Activated CD8-positive, alpha-beta memory T cell treated with anti-CD3 and anti-CD28 coated beads, Interleukin-2, amount 50 U/mL, for 48 hours (primary cell): ENCODE results near the gene PSD.

Experiments
- DNase-seq: peaks from one replicate; pipeline ENCODE4 v3.0.0-alpha.2; 2020

The PSD gene

DNA sequence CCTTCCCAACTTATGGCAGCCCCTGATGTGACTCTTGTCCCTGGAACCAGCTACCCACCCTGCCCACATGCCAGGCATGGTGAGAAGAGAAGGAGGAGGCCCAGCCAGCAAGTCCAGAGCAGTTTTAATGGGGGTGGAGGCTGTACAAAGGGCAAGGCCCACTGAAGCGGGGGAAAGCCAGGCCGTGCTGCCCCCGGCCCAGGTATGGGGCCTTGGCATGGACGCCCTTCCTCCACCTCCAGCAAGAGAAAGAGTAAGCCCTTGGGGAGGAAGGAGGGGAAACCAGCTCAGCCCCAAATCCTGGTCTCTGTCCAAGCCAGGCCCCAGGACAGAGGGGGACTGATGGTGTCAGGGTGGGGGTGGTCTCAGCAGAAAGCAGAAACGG is 16.1 kb downstream of the PSD start:
- no peak for DNase-seq

DNA sequence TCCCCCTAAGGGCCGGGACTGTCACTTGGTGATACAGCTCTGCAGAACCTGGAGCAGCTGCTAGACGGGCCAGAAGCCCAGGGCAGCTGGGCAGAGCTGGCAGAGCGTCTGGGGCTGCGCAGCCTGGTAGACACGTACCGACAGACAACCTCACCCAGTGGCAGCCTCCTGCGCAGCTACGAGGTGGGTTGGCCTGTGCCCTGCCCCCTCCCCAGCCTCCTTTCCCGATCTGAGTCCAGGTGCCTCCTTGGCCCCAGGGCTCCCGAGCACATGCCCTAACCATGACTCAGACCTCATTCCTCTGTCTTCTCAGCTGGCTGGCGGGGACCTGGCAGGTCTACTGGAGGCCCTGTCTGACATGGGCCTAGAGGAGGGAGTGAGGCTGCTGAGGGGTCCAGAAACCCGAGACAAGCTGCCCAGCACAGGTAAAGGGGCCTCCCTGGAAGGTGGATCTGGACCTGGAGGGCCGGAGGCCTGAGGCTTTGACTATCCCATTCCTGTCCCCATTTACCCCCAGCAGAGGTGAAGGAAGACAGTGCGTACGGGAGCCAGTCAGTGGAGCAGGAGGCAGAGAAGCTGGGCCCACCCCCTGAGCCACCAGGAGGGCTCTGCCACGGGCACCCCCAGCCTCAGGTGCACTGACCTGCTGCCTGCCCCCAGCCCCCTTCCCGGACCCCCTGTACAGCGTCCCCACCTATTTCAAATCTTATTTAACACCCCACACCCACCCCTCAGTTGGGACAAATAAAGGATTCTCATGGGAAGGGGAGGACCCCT is 16.7 kb downstream of the PSD start:
- DNase-seq, result no peak

DNA sequence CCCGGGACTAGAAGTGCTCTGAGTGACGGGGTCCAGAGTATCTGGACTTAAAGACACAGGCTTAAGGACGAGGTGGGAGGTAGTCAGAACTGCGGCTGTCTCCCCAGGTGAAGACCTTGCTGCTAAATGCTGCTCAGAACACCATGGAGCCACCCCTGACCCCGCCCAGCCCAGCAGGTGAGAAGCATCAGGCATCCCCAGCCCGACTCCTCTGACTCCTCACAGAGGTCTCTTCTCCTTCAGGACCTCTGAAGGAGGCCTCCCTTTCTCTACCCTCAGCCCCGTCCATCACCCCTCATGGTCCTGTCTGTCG is 17.3 kb downstream of the PSD start:
- no peak for DNase-seq

DNA sequence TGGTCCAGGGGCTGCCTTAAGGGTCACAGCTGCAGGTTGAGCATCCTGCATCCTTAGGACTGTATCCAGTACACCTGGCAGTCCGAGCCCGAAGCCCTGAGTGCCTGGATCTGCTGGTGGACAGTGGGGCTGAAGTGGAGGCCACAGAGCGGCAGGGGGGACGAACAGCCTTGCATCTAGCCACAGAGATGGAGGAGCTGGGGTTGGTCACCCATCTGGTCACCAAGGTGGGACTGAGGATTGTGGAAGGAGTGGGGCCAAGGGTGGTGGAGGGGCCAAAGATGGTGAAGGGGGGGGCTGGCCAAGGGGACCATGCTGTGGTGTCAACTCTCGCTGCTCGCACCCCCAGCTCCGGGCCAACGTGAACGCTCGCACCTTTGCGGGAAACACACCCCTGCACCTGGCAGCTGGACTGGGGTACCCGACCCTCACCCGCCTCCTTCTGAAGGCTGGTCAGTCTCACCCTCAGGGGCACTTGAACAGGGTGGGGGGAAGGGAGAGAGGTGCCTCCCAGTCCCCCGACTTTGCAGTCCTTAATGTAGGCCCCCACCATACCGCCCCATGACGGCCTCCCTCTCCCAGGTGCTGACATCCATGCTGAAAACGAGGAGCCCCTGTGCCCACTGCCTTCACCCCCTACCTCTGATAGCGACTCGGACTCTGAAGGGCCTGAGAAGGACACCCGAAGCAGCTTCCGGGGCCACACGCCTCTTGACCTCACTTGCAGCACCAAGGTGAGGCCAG is 17.8 kb downstream of the PSD start:
- no peak for DNase-seq

DNA sequence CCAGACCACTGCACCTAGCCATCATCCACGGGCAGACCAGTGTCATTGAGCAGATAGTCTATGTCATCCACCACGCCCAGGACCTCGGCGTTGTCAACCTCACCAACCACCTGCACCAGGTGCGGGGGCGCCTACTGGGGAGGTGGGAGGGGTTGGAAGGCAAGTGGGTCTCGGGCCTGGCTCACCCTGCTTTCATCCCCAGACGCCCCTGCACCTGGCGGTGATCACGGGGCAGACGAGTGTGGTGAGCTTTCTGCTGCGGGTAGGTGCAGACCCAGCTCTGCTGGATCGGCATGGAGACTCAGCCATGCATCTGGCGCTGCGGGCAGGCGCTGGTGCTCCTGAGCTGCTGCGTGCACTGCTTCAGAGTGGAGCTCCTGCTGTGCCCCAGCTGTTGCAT is 18.5 kb downstream of the PSD start:
- no peak for DNase-seq

DNA sequence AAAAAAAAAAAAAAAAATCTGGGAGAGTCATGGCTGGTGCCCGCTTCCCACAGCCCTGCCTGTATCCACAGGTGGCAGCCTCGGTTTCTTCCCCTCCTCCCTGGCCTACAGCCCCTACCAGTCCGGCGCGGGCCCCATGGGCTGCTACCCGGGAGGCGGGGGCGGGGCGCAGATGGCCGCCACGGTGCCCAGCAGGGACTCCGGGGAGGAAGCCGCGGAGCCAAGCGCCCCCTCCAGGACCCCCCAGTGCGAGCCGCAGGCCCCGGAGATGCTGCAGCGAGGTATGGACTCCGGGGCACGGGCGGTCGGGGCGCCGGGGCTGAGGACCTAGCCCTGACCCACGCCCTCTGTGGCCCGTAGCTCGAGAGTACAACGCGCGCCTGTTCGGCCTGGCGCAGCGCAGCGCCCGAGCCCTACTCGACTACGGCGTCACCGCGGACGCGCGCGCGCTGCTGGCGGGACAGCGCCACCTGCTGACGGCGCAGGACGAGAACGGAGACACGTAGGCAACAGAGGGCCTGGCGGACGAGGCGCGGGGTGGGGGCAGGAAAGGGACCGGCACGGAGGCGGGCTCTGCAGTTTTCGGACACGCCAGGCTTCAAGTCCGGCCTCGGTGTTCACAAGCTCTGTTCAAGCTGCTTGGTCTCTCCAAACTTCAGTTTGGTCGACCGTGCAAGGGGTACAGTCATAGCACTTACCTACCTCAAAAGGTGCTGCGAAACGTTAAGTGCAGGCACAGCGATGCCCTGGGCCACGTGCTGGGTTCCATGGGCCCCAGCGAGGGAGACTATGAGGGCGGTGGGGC is 19.2 kb downstream of the PSD start:
- peak; percentile 96 for DNase-seq

DNA sequence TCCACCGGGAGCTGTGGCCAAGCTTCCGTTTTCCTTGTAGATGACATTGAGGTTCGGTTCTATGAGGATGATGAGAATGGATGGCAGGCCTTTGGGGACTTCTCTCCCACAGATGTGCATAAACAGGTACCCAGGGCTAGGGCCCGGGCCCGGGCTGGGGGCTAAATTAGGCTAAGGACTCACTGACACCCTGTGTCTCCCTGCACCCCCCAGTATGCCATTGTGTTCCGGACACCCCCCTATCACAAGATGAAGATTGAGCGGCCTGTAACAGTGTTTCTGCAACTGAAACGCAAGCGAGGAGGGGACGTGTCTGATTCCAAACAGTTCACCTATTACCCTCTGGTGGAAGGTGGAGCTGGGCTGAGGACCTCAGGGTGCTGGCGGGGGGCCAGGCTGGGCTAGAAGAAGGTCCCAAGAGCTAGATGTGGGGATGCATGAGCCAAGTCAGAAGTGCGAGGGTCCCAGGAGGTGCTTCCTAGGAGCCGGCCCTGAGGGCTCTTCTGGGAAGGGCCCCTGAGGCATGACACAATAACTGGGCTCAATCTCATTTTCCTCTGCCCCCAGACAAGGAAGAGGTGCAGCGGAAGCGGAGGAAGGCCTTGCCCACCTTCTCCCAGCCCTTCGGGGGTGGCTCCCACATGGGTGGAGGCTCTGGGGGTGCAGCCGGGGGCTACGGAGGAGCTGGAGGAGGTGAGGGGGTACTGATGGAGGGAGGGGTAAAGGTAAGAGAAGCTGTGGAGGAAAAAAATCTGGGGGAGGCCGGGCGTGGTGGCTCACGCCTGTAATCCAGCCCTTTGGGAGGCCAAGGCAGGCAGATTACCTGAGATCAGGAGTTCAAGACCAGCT is 20.2 kb downstream of the PSD start:
- no peak for DNase-seq

DNA sequence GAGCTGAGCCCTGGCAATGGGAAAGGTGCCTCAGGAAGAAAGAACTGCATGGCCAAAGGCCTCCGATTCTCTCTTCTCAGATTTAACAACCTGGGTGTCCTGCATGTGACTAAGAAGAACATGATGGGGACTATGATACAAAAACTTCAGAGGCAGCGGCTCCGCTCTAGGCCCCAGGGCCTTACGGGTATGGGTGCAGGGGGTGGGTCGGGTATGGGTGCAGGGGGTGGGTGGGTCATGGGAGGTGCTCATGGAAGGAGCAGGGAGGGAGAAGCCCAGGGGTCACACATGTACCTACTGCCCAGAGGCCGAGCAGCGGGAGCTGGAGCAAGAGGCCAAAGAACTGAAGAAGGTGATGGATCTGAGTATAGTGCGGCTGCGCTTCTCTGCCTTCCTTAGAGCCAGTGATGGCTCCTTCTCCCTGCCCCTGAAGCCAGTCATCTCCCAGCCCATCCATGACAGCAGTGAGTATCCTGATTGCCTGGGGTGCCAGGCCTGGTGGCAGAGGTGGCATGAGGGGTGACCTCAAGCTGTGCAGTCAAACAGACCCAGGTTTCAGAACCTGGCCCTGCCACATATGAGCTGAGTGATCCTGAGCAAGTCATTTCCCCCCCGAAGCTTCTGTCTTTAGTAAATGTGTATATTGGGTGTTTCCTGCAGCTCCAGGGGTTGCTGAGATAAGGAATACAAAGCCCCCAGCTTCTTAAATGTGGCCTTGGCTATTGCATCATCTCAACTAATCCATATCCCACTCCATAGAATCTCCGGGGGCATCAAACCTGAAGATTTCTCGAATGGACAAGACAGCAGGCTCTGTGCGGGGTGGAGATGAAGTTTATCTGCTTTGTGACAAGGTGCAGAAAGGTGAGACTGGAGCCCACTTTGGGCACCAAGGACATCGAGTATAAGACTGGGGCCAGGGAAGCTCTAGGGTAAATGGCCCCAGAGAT is 21.1 kb downstream of the PSD start:
- no peak for DNase-seq

DNA sequence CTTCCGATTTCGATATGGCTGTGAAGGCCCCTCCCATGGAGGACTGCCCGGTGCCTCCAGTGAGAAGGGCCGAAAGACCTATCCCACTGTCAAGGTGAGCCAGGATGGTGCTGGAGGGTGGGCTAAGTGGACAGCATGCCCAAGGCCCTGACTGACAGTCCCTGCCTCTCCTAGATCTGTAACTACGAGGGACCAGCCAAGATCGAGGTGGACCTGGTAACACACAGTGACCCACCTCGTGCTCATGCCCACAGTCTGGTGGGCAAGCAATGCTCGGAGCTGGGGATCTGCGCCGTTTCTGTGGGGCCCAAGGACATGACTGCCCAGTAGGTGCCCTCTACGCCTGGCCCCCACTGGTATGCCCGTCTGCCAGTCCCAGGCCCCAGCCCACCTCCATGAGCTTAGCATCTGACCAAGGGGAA is 21.8 kb downstream of the PSD start:
- no peak for DNase-seq

DNA sequence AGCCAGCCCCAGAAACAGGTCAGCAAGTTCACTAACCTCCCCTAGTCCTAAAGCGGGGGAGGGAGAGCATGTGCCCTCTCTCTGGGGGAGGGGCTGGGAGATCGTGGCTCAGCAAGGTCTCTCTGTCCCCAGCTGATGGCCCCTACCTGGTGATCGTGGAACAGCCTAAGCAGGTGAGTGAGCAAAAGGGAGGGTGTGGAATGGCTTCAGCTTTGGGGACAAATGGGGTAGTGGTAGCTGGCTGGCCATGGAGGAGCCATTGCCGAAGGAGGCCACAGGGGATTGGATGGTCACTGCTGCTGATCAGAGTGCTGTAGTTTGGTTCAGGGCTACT is 22.3 kb downstream of the PSD start:
- no peak for DNase-seq

DNA sequence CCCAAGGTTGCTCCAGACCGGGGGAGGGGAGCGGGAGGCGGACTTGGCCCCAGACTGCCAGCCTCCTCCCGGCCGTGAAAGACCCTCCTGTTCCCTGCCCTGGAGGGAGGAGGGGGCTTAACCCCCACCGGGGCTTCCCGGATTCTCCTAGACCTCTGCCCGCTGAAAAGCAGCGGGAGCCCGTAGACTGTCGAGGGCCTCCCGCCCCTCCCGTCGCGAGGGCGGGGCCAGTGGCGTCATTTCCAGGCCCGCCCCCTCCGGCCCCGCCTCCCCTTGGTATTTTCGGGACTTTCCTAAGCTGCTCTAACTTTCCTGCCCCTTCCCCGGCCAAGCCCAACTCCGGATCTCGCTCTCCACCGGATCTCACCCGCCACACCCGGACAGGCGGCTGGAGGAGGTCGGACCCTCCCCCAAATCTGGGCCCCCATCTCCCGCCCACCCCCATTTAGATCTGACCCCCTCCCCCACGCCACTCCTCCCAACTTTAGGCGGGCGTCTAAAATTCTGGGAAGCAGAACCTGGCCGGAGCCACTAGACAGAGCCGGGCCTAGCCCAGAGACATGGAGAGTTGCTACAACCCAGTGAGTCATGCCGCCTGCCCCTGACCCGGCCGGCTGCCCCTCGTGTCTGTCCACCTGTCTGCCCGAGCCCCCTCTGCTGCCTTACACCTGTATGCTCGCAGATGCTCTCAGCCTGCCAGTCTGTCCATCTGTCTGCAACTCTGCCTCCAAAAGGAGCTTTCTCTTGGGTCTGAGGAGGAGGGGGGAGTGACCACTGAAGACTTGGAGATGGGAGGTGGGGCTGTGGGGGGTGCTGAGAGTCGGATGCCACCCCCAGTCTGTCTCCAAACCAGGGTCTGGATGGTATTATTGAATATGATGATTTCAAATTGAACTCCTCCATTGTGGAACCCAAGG is 22.9 kb downstream of the PSD start, which contains the start of gene NFKB2:
TSS of gene NFKB2 (plus strand) at position 306 of the 917 bp plus-strand sequence. CDS start at position 561, 255 bp downstream.
- DNase-seq, result peak; percentile 96

DNA sequence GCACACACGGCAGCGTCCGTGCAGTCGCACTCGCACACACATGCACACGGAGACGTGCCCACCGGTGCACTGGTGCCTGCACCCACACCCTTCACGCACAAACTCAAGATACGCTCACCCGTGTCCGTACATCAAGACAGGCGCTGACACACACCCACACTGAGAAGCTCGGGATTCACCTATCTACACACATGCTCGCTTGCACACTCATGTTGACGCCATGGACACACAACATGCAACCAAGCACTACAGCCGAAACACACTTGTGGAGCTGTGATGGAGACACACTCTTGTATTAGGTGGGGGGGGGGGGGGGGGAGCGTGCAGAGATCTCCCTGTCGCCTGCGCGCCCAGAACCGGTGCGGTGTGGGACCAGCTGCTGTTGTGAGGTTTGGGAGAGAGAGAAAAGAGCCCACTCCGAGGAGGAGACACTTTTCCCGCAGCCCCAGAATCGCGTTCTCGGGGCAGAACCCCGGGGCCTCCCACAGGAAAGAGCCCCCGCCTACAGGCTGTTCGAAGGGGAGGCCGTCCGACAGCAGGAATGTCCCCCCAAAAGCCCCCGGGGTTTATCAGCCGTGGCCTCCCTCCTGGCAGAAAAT is 23.7 kb downstream of the PSD start:
- no peak for DNase-seq

DNA sequence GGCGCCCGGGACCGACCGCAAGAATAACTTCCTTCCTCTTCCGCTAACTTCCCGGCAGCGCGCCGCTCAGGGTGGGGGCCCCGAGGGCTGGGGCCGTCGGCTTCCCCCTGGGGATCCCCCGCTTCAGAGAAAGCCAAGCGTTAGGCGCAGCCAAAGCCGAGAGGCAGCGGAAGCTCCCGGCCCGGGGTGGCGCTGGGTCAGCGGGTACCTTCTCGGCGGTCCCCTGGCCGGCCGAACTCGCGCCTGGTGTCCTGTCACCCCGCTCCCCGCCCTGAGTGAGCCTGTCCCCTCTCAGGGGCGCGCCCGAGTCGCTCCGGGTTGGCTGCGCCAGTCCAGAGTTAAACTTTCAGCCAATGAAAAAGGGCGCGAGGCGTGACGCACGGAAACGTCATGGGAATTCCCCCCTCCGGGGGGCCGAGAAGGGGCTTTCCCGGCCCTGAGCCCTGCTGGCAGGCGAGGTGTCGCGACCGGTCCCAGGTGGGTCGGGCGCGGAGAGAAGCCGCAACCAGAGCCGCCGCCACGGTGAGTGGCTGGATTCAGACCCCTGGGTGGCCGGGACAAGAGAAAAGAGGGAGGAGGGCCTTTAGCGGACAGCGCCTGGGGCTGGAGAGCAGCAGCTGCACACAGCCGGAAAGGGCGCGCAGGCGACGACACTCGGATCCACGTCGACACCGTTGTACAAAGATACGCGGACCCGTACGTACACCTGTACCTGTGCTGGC is 24.3 kb downstream of the PSD start:
- peak; percentile 99 for DNase-seq

DNA sequence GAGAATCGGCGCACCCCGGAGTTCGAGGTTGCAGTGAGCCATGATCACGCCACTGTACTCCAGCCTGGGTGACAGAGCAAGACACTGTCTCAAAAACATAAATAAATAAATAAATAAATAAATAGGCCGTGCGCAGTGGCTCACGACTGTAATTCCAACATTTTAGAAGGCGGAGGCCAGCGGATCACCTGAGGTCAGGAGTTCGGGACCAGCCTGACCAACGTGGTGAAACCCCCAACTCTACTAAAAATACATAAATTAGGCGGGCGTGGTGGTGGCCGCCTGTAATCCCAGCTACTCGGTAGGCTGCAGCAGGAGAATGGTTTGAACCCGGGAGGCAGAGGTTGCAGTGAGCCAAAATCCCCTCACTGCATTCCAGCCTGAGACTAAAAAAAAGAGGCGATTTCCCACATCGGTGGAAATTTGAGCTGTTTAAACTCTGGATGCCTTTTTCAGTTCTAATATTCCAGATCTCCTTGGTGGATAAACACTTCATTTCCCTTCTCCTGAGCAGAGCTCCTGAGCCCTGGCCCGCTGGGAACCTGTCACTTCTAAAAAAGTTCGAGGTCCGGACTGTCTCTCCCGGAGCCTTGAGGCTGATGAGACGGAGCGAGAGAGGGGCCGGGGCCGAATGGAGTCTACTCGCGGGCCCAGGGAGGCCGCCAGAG is 25.0 kb downstream of the PSD start:
- no peak for DNase-seq

DNA sequence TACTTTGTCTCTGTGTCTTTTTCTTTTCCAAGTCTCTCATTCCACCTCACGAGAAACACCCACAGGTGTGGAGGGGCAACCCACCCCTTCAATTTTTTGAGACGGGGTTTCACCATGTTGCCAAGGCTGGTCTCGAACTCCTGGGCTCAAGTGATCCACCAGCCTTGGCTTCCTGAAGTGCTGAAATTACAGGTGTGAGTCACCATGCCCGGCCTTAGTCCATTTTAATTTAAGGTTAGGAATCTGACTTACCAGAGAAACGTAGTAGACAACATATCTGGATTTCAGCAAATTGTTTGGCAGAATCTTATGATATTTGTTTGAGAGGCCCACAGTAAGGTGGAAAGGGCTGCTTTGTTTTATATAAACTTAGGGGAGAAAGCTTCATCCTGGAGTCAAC is 26.3 kb downstream of the PSD start:
- DNase-seq, result no peak

DNA sequence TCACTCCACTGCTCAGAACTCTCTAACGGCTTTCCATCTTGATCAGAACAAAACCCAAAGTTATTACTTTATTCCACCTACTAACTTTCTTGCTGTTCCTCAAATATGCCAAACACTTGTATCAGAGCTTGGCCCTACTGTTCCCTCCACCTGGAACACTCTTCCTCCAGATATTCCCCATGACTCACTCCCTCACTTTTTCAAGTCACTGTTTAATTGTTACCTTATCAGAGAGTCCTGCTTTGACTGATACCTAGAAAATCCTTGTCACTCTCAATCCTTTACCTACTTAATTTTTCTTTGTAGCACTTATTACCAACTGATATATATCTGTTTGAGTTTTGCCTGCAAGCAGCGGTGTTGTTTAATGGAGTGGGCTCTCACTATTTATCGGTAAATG is 28.7 kb downstream of the PSD start:
- DNase-seq, result no peak

DNA sequence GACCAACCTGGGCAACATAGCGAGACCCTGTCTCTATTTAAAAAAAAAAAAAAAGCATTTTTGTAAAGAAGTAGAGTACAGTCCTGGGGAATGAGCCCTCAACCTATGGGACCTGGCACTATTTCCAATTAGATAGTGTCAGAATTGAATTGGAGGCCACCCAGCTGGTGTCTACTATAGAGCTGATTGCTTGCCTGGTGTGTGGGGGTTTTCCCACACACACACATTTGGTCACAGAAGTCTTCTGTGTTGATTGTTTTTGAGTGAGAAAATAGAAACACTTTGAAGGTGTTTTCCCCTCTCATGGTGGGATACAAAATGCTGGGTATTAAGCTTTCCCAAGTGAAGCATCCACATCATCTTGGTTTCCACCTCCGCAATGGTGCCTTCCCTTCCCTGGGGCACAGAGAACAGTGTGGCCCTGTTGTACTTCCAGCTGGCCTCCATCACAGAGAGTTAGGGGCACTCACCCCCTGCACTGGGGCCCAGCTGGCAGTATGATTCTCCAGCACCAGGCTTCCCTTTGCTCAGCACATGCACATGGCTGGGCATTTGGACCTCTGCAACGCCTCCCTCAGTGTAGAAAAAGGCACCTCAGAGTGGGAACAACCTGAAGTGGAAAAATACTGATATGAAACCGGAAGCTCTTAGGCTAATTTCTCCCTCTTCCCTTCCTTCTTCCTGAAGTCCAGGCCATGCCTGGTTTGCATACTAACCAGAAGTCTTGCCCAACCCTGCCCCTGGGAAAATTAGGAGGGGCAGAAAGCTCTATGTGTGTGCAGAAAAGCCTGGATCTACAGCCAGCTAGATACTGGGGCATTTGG is 33.8 kb downstream of the PSD start:
- DNase-seq, result no peak

DNA sequence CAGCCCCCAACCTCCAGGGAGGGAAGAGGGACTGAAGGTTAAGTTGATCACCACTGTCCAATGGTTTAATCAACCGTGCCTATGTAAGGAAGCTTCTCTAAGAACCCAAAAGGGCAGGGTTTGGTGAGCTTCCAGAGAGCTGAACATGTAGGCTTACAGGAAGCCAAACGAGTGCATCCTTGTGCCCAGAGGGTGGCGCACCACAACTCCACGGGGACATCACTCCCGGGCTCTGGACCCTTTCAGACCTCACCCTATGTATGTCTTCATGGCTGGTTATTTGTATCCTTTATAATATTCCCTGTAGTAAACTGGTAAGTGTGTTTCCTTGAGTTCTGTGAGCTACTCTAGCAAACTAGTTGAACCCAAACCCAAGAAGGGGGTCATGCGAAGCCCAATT is 34.5 kb downstream of the PSD start:
- no peak for DNase-seq
